GM12878 (cell line): ENCODE data around the gene HHAT. TPM values are rescaled to one million over a fixed set of nuclear protein-coding genes. Genes with fewer than 3 reads are reported as not detected.
A peak's percentile ranks its signal among the peaks of the same experiment; 100 is the strongest.

Source experiments
- ATAC-seq: fragments of 200-7000 bp; cut with Tn5 transposase; 3 replicates; pipeline ENCODE4 v1.9.1; 2020; ENCODE audit warnings: mild to moderate bottlenecking, moderate library complexity
- BruUV-seq: library from RNA; stranded (reverse); fragments of 400-500 nt; replicated peaks from 2 replicates; lab custom pipeline; 2021; lab: Mats Ljungman, UMichigan
- CTCF ChIA-PET: fragments of 300-600 bp; sonication (Branson Sonifier 250); formaldehyde crosslinking; extraction: SDS; loops from one replicate; lab custom pipeline; 2021; ENCODE audit warnings: inconsistent platforms; lab: Yijun Ruan, JAX
- POLR2A ChIA-PET: fragments of 350-600 bp; formaldehyde crosslinking; extraction: SDS; loops from one replicate; lab custom pipeline; 2021; ENCODE audit warnings: inconsistent platforms; lab: Charles Lee
- RAD21 ChIA-PET: fragments of 300-600 bp; sonication (Branson Sonifier 250); formaldehyde crosslinking; loops from one replicate; lab custom pipeline; 2023; ENCODE audit warnings: antibody characterized with exemption; ENCODE audit not compliant: unreplicated experiment; lab: Charles Lee
- SMC1A ChIA-PET: fragments of 300-600 bp; sonication (Branson Sonifier 250); formaldehyde crosslinking; loops from one replicate; lab custom pipeline; 2023; ENCODE audit not compliant: unreplicated experiment, uncharacterized antibody; lab: Charles Lee
- DNase-seq: peaks from one replicate; pipeline ENCODE4 v3.0.0-alpha.2; 2011; ENCODE audit warnings: low read depth, low spot score
- FAIRE-seq: peaks from 3 replicates; lab custom pipeline; 2011; peaks lifted over from hg19 to GRCh38; lab: Jason Lieb, UNC
- H2AFZ ChIP-seq: 2 replicates; pipeline ENCODE4 v1.6.0; 2011; ENCODE audit warnings: low read depth, low read length, control low read depth; ENCODE audit not compliant: control insufficient read depth
- H3K27ac ChIP-seq: 2 replicates; pipeline ENCODE4 v1.5.1; 2011; ENCODE audit warnings: control low read depth; ENCODE audit not compliant: control insufficient read depth, insufficient read depth
- H3K27me3 ChIP-seq, 2 experiments: replicated peaks in 1 of 2; 2 replicates each; pipeline versions ENCODE4 v1.6.0 to v1.6.1; 2011; ENCODE audit warnings: low read length in 1 of 2; ENCODE audit not compliant: control insufficient read depth in 2 of 2, insufficient read depth in 2 of 2
- H3K36me3 ChIP-seq, 2 experiments: 2 replicates each; pipeline ENCODE4 v1.5.1; 2011; ENCODE audit warnings: low read length in 1 of 2; ENCODE audit not compliant: control insufficient read depth in 2 of 2, insufficient read depth in 2 of 2
- H3K4me1 ChIP-seq: 2 replicates; pipeline ENCODE4 v1.6.1; 2011; ENCODE audit warnings: mild to moderate bottlenecking, low read length, moderate library complexity, mixed read lengths; ENCODE audit not compliant: control insufficient read depth, insufficient read depth
- H3K4me2 ChIP-seq: 2 replicates; pipeline ENCODE4 v1.6.0; 2011; ENCODE audit warnings: control low read depth; ENCODE audit not compliant: control insufficient read depth, insufficient read depth
- H3K4me3 ChIP-seq: fragments of 200-600 bp; sonication (generic); 2 replicates; pipeline ENCODE4 v1.5.1; 2016
- H3K79me2 ChIP-seq: 2 replicates; pipeline ENCODE4 v1.6.0; 2011; ENCODE audit warnings: low read length; ENCODE audit not compliant: control insufficient read depth, insufficient read depth
- H3K9ac ChIP-seq: 2 replicates; pipeline ENCODE4 v1.8.0; 2011; ENCODE audit warnings: low read length, control low read depth, mixed read lengths; ENCODE audit not compliant: control insufficient read depth, insufficient read depth
- H3K9me3 ChIP-seq: replicated peaks from 3 replicates; pipeline ENCODE4 v1.5.1; 2011; ENCODE audit warnings: mild to moderate bottlenecking, low read length; ENCODE audit not compliant: control insufficient read depth, insufficient read depth
- H4K20me1 ChIP-seq: 2 replicates; pipeline ENCODE4 v1.6.0; 2011; ENCODE audit not compliant: control insufficient read depth, insufficient read depth
- CHD2 ChIP-seq: IDR thresholded peaks from 2 replicates; pipeline ENCODE4 v1.6.1; 2011; ENCODE audit warnings: low read depth, low read length, improper control_type of control experiment, borderline replicate concordance
- POU2F2 ChIP-seq: IDR thresholded peaks from 3 replicates; pipeline ENCODE4 v1.6.1; 2011; ENCODE audit warnings: low read depth, mild to moderate bottlenecking, low read length, borderline replicate concordance
- SIX5 ChIP-seq: IDR thresholded peaks from 2 replicates; pipeline ENCODE4 v1.6.1; 2011; ENCODE audit warnings: mild to moderate bottlenecking, low read depth, low read length, moderate library complexity; ENCODE audit not compliant: severe bottlenecking
- SPI1 ChIP-seq: IDR thresholded peaks from 2 replicates; pipeline ENCODE4 v1.6.1; 2011; ENCODE audit warnings: low read depth, mild to moderate bottlenecking, low read length, moderate library complexity, borderline replicate concordance; ENCODE audit not compliant: insufficient read depth
- ZNF217 ChIP-seq: fragments of 450-650 bp; IDR thresholded peaks from 2 replicates; pipeline ENCODE4 v1.6.1; 2017; ENCODE audit warnings: antibody characterized with exemption, mild to moderate bottlenecking
- ZNF24 ChIP-seq: fragments of 450-650 bp; IDR thresholded peaks from 2 replicates; pipeline ENCODE4 v1.6.1; 2017; ENCODE audit warnings: antibody characterized with exemption, mild to moderate bottlenecking
- ZNF384 ChIP-seq: IDR thresholded peaks from 2 replicates; pipeline ENCODE4 v1.6.1; 2012; ENCODE audit warnings: low read depth, mild to moderate bottlenecking, low read length, improper control_type of control experiment, borderline replicate concordance
- WGBS: methylation state at CpG from one replicate; pipeline ENCODE4 v1.1.6; 2016; ENCODE audit warnings: low lambda C conversion rate; ENCODE audit not compliant: insufficient replicate concordance, insufficient coverage; ENCODE audit errors: missing lambda C conversion rate; 5-methylcytosine and 5-hydroxymethylcytosine counted together
- in situ Hi-C: fragments of 300-500 bp; cut with MboI; formaldehyde crosslinking; loops from 9 replicates; pipeline ENCODE4 v1.14.3; 2018; ENCODE audit warnings: mixed read lengths
- intact Hi-C: fragments of 100-400 bp; cut with micrococcal nuclease; formaldehyde crosslinking; loops from one replicate; pipeline ENCODE4 v1.14.2; 2022; ENCODE audit not compliant: unreplicated experiment
- polyA plus RNA-seq, 11 experiments: library from polyadenylated mRNA; depleted of rRNA in 4 of 11; unstranded in 6 of 11; stranded (reverse) in 5 of 11; fragments of >200 nt; fragmentation: Nextera tagmentation in 4 of 11; fragmentation: Illumina TruSeq in 1 of 11; extraction: Ambion mirVana in 4 of 11; extraction: Trizol in 1 of 11; gene quantifications; 1 replicate in 1 of 11; 2 replicates in 10 of 11; pipeline versions ENCODE4 v1.2.1 to v1.2.3, GENCODE V29; 2011 to 2016; ENCODE audit warnings: inconsistent platforms in 2 of 11, missing spikeins in 2 of 11, low read depth in 1 of 11
- total RNA-seq, 4 experiments: library from RNA; depleted of rRNA in 3 of 4; stranded (reverse); fragments of >200 nt in 3 of 4; fragmentation: Illumina TruSeq in 1 of 4; extraction: Trizol in 1 of 4; gene quantifications; 2 replicates each; pipeline versions ENCODE4 v1.2.1 to v1.2.3, GENCODE V29; 2013 to 2021
- TF ChIP-seq, protein P1 (sequence below): fragments of 450-650 bp; IDR thresholded peaks from 2 replicates; pipeline ENCODE4 v1.6.1; 2016; ENCODE audit warnings: mild to moderate bottlenecking, moderate library complexity, borderline replicate concordance
- TF ChIP-seq, protein P2 (sequence below): fragments of 450-650 bp; IDR thresholded peaks from 2 replicates; pipeline ENCODE4 v1.6.1; 2017; ENCODE audit warnings: mild to moderate bottlenecking, moderate library complexity
- TF ChIP-seq, protein P3 (sequence below): fragments of 450-650 bp; IDR thresholded peaks from 2 replicates; pipeline ENCODE4 v1.6.1; 2016; ENCODE audit warnings: mild to moderate bottlenecking

The HHAT gene
- total and polyA plus RNA-seq, 10 of the 15 experiments (the other 5 are each of a cell fraction or from before 2014, with no cell fraction given): 1.2 to 37.6 (median 2.6) TPM

DNA sequence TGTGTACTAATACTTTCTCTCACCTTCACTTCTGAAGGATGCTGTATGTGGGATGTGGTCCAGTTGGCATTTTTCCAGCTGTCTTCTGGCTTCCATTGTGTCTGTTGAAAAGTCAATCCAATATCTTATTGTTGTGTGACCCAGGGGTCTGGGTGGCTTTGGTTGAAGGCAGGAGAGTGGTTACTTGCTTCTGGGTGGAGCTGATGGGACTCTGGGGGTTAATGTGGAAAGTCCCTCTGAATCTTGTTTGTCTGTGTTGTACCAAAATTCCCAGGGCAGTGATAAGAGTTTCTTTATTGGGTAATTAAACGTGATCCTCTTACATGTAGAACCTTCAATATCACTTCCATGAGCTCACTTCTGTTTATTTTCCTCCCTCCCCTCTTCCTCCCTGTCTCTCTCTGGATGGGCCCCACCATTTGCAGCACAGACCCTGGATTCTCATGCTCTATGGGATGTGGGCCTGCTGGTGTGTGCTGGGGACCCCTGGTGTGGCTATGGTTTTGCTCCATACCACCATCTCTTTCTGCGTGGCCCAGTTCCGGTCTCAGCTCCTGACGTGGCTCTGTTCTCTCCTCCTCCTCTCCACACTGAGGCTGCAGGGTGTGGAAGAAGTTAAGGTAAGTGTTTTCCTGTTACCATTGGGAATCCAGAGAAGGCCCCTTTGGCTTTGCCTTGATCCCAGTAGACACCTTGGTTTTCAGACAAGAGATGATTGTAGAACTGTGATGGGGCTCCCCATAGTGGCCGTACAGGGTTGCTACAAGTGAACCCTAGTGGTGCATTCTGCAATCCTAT is 71.5 kb downstream of the HHAT start (continued):
- TF ChIP-seq SPI1 (no peak), ZNF384 (no peak)
- TF ChIP-seq, protein P1, sequence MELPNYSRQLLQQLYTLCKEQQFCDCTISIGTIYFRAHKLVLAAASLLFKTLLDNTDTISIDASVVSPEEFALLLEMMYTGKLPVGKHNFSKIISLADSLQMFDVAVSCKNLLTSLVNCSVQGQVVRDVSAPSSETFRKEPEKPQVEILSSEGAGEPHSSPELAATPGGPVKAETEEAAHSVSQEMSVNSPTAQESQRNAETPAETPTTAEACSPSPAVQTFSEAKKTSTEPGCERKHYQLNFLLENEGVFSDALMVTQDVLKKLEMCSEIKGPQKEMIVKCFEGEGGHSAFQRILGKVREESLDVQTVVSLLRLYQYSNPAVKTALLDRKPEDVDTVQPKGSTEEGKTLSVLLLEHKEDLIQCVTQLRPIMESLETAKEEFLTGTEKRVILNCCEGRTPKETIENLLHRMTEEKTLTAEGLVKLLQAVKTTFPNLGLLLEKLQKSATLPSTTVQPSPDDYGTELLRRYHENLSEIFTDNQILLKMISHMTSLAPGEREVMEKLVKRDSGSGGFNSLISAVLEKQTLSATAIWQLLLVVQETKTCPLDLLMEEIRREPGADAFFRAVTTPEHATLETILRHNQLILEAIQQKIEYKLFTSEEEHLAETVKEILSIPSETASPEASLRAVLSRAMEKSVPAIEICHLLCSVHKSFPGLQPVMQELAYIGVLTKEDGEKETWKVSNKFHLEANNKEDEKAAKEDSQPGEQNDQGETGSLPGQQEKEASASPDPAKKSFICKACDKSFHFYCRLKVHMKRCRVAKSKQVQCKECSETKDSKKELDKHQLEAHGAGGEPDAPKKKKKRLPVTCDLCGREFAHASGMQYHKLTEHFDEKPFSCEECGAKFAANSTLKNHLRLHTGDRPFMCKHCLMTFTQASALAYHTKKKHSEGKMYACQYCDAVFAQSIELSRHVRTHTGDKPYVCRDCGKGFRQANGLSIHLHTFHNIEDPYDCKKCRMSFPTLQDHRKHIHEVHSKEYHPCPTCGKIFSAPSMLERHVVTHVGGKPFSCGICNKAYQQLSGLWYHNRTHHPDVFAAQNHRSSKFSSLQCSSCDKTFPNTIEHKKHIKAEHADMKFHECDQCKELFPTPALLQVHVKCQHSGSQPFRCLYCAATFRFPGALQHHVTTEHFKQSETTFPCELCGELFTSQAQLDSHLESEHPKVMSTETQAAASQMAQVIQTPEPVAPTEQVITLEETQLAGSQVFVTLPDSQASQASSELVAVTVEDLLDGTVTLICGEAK: no peak
- TF ChIP-seq, all 136 proteins: peak for 36

DNA sequence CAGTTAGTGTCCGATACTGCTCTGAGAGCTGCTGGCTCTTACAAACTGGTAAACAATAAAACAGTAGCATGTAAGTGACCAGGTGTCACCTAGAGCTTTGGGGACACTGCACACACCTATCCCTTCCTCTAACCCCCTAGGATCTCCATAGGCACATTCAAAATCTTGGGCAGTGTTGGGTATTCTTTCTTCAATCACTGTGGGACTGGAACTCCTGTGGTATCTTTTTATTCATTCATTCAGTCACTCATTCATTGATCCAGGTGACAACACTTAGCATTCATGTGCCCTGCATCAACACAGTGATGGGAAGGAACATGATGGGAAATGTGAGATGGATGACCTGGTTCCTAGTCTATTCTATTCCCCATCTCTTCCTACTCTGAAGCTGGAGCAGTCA is 73.9 kb downstream of the HHAT start:
- DNase-seq: no peak
- ChIA-PET CTCF (interaction anchor here (0.8 to 14.5 kb wide), 20 partner anchors 9 to 733 kb away, joined by 3 to 379 read pairs (median 6); partner anchors contain the start of gene KCNH1), POLR2A (interaction anchor here (1.4 to 14.7 kb wide), 6 partner anchors 8 to 61 kb away, joined by 4 to 224 read pairs (median 8); no protein-coding TSS in a partner anchor), SMC1A (interaction anchor here (0.6 to 26.8 kb wide), 21 partner anchors 9 to 381 kb away, joined by 3 to 683 read pairs (median 8); no protein-coding TSS in a partner anchor), RAD21 (interaction anchor here (0.8 to 16.6 kb wide), 15 partner anchors 9 to 732 kb away, joined by 3 to 415 read pairs (median 13); partner anchors contain the start of genes HHAT and KCNH1)
- intact Hi-C loops: loop anchor here (5.0 to 10.0 kb wide), 3 partner anchors 90 to 1252 kb away; no protein-coding TSS in a partner anchor
- Histone ChIP-seq H3K4me3 (no peak overlapping the region), H3K4me1 (no peaks in the 10 kb centered on the region), H4K20me1 (no peaks in the 10 kb centered on the region), H2AFZ (no peak overlapping the region), H3K36me3 (no peaks in the 10 kb centered on the region), H3K4me2 (no peak overlapping the region), H3K79me2 (no peaks in the 10 kb centered on the region), H3K9ac (no peak overlapping the region), H3K27me3 (no peaks in the 10 kb centered on the region), H3K27ac (no peak overlapping the region), H3K9me3 (no peaks in the 10 kb centered on the region)
- BruUV-seq: no TSS peak
- in situ Hi-C loops: loop anchor here (5.0 kb wide), 1 partner anchor 250 kb away; no protein-coding TSS in a partner anchor
- TF ChIP-seq CHD2 (no peak), SIX5 (no peak), ZNF217 (no peak), ZNF24 (peak; percentile 50; the same call in 1 of the 2 replicates), POU2F2 (no peak)
- TF ChIP-seq, protein P2, sequence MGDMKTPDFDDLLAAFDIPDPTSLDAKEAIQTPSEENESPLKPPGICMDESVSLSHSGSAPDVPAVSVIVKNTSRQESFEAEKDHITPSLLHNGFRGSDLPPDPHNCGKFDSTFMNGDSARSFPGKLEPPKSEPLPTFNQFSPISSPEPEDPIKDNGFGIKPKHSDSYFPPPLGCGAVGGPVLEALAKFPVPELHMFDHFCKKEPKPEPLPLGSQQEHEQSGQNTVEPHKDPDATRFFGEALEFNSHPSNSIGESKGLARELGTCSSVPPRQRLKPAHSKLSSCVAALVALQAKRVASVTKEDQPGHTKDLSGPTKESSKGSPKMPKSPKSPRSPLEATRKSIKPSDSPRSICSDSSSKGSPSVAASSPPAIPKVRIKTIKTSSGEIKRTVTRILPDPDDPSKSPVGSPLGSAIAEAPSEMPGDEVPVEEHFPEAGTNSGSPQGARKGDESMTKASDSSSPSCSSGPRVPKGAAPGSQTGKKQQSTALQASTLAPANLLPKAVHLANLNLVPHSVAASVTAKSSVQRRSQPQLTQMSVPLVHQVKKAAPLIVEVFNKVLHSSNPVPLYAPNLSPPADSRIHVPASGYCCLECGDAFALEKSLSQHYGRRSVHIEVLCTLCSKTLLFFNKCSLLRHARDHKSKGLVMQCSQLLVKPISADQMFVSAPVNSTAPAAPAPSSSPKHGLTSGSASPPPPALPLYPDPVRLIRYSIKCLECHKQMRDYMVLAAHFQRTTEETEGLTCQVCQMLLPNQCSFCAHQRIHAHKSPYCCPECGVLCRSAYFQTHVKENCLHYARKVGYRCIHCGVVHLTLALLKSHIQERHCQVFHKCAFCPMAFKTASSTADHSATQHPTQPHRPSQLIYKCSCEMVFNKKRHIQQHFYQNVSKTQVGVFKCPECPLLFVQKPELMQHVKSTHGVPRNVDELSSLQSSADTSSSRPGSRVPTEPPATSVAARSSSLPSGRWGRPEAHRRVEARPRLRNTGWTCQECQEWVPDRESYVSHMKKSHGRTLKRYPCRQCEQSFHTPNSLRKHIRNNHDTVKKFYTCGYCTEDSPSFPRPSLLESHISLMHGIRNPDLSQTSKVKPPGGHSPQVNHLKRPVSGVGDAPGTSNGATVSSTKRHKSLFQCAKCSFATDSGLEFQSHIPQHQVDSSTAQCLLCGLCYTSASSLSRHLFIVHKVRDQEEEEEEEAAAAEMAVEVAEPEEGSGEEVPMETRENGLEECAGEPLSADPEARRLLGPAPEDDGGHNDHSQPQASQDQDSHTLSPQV: no peak
- TF ChIP-seq, protein P3, sequence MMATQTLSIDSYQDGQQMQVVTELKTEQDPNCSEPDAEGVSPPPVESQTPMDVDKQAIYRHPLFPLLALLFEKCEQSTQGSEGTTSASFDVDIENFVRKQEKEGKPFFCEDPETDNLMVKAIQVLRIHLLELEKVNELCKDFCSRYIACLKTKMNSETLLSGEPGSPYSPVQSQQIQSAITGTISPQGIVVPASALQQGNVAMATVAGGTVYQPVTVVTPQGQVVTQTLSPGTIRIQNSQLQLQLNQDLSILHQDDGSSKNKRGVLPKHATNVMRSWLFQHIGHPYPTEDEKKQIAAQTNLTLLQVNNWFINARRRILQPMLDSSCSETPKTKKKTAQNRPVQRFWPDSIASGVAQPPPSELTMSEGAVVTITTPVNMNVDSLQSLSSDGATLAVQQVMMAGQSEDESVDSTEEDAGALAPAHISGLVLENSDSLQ: no peak
- FAIRE-seq: no peak
- no peak for ATAC-seq
- 100% methylated on average over 1 of the region's 1 CpG for WGBS
